Loucy (cell line): Measurements from ENCODE around the gene OR8G1.

ENCODE experiments used
- EZH2phosphoT487 ChIP-seq: fragments of 200-600 bp; IDR thresholded peaks from 2 replicates; pipeline ENCODE4 v1.6.1; 2018; ENCODE audit warnings: antibody characterized with exemption, mild to moderate bottlenecking, moderate library complexity, borderline replicate concordance
- TF ChIP-seq, protein P1 (sequence below): fragments of 200-600 bp; sonication (generic); conservative IDR thresholded peaks from 2 replicates; pipeline ENCODE4 v1.5.1; 2014; ENCODE audit warnings: mild to moderate bottlenecking, antibody characterized with exemption, low read length

DNA sequence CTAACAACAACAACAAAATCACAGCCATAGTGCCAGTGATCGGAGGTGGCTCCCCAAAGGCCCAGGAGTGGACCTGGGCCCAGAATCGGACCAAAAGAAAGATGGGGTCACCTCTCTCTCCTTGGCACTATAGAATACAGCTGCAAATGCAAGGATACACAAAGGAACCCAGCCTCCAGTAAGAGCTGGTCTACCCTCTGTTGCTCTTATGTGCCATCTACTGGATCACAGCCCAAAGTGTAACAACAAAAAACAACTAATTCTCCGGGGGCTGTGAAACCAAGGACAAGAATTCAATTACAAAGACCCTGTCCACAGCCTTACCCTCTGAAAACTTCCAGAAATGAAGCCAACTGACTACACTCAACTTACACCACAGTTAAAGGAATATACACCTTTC lies 36.9 kb downstream of the OR8G1 start:
- no peak for TF ChIP-seq EZH2phosphoT487
- TF ChIP-seq, protein P1, sequence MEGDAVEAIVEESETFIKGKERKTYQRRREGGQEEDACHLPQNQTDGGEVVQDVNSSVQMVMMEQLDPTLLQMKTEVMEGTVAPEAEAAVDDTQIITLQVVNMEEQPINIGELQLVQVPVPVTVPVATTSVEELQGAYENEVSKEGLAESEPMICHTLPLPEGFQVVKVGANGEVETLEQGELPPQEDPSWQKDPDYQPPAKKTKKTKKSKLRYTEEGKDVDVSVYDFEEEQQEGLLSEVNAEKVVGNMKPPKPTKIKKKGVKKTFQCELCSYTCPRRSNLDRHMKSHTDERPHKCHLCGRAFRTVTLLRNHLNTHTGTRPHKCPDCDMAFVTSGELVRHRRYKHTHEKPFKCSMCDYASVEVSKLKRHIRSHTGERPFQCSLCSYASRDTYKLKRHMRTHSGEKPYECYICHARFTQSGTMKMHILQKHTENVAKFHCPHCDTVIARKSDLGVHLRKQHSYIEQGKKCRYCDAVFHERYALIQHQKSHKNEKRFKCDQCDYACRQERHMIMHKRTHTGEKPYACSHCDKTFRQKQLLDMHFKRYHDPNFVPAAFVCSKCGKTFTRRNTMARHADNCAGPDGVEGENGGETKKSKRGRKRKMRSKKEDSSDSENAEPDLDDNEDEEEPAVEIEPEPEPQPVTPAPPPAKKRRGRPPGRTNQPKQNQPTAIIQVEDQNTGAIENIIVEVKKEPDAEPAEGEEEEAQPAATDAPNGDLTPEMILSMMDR, result peak; percentile 68
